Neural progenitor cell (in vitro differentiated cells): Measurements from ENCODE around the gene PHLDA2.
A peak's percentile ranks its signal among the peaks of the same experiment; 100 is the strongest.

Source experiments
- EZH2 ChIP-seq: fragments of 200-600 bp; sonication (generic); IDR thresholded peaks from 2 replicates; pipeline ENCODE4 v1.6.1; 2017; ENCODE audit warnings: antibody characterized with exemption, mild to moderate bottlenecking, moderate library complexity
- EZH2phosphoT487 ChIP-seq: fragments of 200-600 bp; sonication (generic); IDR thresholded peaks from 2 replicates; pipeline ENCODE4 v1.6.1; 2017; ENCODE audit warnings: antibody characterized with exemption
- TF ChIP-seq, protein P1 (sequence below): fragments of 200-600 bp; sonication (generic); IDR thresholded peaks from 2 replicates; pipeline ENCODE4 v1.5.1; 2017; ENCODE audit warnings: antibody characterized with exemption, mild to moderate bottlenecking

GRCh38 chr11:2929950-2930703, 907 bp upstream of the PHLDA2 start:
- TF ChIP-seq, protein P1, sequence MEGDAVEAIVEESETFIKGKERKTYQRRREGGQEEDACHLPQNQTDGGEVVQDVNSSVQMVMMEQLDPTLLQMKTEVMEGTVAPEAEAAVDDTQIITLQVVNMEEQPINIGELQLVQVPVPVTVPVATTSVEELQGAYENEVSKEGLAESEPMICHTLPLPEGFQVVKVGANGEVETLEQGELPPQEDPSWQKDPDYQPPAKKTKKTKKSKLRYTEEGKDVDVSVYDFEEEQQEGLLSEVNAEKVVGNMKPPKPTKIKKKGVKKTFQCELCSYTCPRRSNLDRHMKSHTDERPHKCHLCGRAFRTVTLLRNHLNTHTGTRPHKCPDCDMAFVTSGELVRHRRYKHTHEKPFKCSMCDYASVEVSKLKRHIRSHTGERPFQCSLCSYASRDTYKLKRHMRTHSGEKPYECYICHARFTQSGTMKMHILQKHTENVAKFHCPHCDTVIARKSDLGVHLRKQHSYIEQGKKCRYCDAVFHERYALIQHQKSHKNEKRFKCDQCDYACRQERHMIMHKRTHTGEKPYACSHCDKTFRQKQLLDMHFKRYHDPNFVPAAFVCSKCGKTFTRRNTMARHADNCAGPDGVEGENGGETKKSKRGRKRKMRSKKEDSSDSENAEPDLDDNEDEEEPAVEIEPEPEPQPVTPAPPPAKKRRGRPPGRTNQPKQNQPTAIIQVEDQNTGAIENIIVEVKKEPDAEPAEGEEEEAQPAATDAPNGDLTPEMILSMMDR, result no peak
- TF ChIP-seq EZH2phosphoT487 (peak; percentile 87), EZH2 (peak; percentile 93)
